Measurements from ENCODE around the gene HPSE.

HPSE gene

DNA sequence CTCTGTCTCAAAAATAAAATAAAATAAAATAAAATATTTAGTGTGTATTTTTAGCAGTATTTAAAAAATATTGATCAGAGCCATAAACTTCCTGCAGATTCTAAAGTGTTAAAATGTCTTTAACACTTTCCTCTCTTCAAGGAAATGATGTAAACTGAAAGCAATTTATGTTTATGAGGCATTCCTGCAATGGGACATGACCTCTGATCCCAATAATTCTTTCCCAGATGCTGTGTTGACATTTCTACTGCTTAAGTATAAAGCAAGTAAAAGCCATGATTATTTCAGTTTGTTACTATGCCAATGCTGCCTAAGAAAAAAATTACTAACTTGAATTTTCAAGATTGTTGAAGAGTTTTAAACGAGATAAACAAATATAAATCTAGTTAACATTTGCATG lies 79.1 kb downstream of the HPSE start:
- H3K4me3 ChIP-seq (ENCODE audit: low read length in 2 of 2) = no peak overlapping the region
- H3K27me3 ChIP-seq (ENCODE audit: control insufficient read depth in 2 of 2, insufficient read depth in 2 of 2, low read length in 2 of 2) = no peaks in the 10 kb centered on the region
- H3K9ac ChIP-seq (ENCODE audit: low read depth in 1 of 2, low read length in 2 of 2) = no peak overlapping the region
- peaks cover 12 to 29% of the 10 kb centered on the region in 2 donors for H3K4me1 ChIP-seq (ENCODE audit: control insufficient read depth in 2 of 2, insufficient read depth in 2 of 2, low read length in 2 of 2)
- no peak overlapping the region for H3K27ac ChIP-seq (ENCODE audit: low read depth in 2 of 2, low read length in 2 of 2)
- H3K36me3 ChIP-seq (ENCODE audit: control insufficient read depth in 2 of 2, insufficient read depth in 2 of 2, low read length in 2 of 2) = no peaks in the 10 kb centered on the region
- no peaks in the 10 kb centered on the region for H3K9me3 ChIP-seq (ENCODE audit: control insufficient read depth in 2 of 2, low read length in 2 of 2)

DNA sequence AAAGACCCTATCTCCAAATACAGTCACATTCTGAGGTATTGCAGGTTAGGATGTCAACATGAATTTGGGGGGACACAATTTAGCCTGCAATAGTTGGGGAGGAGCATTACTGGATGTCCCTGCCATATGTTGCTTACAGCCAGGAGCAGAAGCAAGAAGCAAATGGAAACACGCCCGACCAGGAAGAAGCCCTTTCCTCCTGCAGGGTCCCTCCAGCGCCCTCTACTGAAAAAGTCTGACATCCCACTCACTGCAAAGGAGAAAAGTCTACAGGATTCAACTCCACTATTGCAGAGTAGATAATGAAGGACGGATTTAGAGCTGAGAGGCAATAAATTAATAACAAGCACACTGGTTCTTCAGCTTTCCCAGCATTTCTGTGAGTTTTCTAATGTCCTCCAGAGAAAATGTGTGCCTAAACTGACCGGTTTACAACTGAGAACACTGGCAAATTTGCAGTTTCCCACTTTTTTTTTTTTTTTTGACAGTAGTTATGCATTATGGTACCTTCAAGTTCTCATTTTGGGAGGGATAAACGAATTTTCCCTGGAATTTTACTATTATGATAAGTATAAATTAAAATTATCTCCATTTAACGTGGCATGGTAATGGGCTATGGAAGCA lies 81.8 kb downstream of the HPSE start:
- H3K27me3 ChIP-seq (ENCODE audit: control insufficient read depth in 2 of 2, insufficient read depth in 2 of 2, low read length in 2 of 2) = no peaks in the 10 kb centered on the region
- H3K4me1 ChIP-seq (ENCODE audit: control insufficient read depth in 2 of 2, insufficient read depth in 2 of 2, low read length in 2 of 2) = peaks cover 20 to 29% of the 10 kb centered on the region in 2 donors
- H3K27ac ChIP-seq (ENCODE audit: low read depth in 2 of 2, low read length in 2 of 2) = peak overlapping the region; percentile 29 to 57

DNA sequence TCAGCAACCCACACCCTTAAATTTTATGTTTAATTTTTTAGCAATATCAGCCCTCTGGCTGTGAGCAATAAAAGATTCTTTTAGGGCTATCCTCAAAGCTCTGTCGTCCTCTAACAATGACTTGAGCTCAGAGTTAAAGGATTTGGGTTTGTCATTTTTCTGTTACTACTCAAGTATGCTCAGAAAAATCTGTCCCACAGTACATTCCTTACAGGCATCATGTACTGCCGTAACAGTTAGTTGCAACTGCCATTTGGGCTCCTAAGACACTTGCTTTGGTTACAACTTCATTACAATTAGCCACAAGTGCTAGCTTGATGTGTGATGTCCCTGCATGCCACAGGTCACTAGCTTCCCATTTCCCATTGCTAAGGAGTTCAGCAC lies 83.2 kb downstream of the HPSE start:
- no peak overlapping the region for H3K9ac ChIP-seq (ENCODE audit: low read depth in 1 of 2, low read length in 2 of 2)
- H3K4me3 ChIP-seq (ENCODE audit: low read length in 2 of 2) = no peak overlapping the region
- peaks cover 23 to 33% of the 10 kb centered on the region in 2 donors for H3K4me1 ChIP-seq (ENCODE audit: control insufficient read depth in 2 of 2, insufficient read depth in 2 of 2, low read length in 2 of 2)
- H3K27me3 ChIP-seq (ENCODE audit: control insufficient read depth in 2 of 2, insufficient read depth in 2 of 2, low read length in 2 of 2) = no peaks in the 10 kb centered on the region
- no peaks in the 10 kb centered on the region for H3K9me3 ChIP-seq (ENCODE audit: control insufficient read depth in 2 of 2, low read length in 2 of 2)
- no peak overlapping the region for H3K27ac ChIP-seq (ENCODE audit: low read depth in 2 of 2, low read length in 2 of 2)
- H3K36me3 ChIP-seq (ENCODE audit: control insufficient read depth in 2 of 2, insufficient read depth in 2 of 2, low read length in 2 of 2) = no peaks in the 10 kb centered on the region

More for the DNA sequence above, 81.8 kb downstream of the HPSE start:
- Histone ChIP-seq H3K36me3 (ENCODE audit: control insufficient read depth in 2 of 2, insufficient read depth in 2 of 2, low read length in 2 of 2) (no peaks in the 10 kb centered on the region), H3K4me3 (ENCODE audit: low read length in 2 of 2) (no peak overlapping the region), H3K9me3 (ENCODE audit: control insufficient read depth in 2 of 2, low read length in 2 of 2) (no peaks in the 10 kb centered on the region), H3K9ac (ENCODE audit: low read depth in 1 of 2, low read length in 2 of 2) (peak overlapping the region in 1 of 2 donors; percentile 36)

DNA sequence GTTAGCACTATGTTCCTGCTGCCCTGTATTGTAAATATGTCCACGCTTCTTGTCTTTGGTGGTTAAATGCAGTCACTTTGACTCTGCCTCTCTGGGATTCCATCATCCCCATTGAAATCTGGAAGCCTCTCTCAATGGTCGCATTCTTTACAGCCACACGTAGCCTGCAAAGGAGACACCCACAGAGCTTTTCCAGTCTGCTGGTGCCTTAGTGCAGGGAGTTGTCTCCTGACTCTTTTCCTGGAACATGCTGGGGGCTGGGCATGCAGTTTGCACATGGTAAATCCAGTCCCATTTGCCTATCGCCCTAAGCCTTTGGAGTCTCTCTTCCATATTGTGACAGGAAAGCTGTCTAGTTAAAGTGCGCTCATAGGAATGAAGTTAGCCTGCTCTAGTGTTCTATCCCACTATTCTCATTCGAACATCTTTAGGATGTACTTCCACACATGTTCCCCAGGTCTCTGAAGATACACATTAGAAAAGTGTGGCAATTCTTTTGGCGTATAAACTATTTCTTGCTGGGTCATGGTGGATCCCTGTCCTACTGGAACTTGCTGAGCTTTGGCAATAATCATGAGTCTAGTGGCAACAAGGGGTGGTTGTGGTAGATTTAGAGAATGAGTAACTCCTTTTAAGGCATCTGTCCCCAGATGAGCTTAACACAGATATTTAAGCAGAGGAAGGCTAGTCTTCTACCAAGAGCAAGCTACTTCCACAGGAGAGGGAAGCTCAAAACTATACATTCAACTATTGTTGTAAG lies 83.8 kb downstream of the HPSE start:
- no peaks in the 10 kb centered on the region for H3K36me3 ChIP-seq (ENCODE audit: control insufficient read depth in 2 of 2, insufficient read depth in 2 of 2, low read length in 2 of 2)
- no peaks in the 10 kb centered on the region for H3K27me3 ChIP-seq (ENCODE audit: control insufficient read depth in 2 of 2, insufficient read depth in 2 of 2, low read length in 2 of 2)
- H3K9me3 ChIP-seq (ENCODE audit: control insufficient read depth in 2 of 2, low read length in 2 of 2) = no peaks in the 10 kb centered on the region
- peaks cover 20 to 27% of the 10 kb centered on the region in 2 donors for H3K4me1 ChIP-seq (ENCODE audit: control insufficient read depth in 2 of 2, insufficient read depth in 2 of 2, low read length in 2 of 2)
- no peak overlapping the region for H3K4me3 ChIP-seq (ENCODE audit: low read length in 2 of 2)
- peak overlapping the region in 1 of 2 donors; percentile 34 for H3K27ac ChIP-seq (ENCODE audit: low read depth in 2 of 2, low read length in 2 of 2)
- H3K9ac ChIP-seq (ENCODE audit: low read depth in 1 of 2, low read length in 2 of 2) = no peak overlapping the region

DNA sequence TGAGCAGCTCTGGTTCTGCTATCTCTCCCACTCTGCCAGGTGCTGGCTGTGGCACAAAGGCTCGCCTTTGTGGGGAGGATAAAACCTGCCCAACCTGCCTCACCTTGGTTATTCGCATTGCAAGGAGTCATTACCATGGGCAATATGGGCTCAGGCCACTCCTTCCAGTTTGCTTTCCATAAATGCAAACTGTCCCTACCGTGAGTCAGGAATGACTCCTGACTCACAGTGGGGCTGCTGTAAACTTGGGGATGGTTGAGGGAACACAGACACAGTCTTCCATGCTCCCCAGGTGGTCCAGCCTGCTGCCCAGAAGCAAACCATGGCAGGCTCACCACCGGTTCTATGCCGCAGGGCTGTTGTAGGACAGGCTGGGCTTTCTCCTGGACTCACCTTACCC lies 86.2 kb downstream of the HPSE start:
- Histone ChIP-seq H3K36me3 (ENCODE audit: control insufficient read depth in 2 of 2, insufficient read depth in 2 of 2, low read length in 2 of 2) (no peaks in the 10 kb centered on the region), H3K9me3 (ENCODE audit: control insufficient read depth in 2 of 2, low read length in 2 of 2) (no peaks in the 10 kb centered on the region), H3K4me3 (ENCODE audit: low read length in 2 of 2) (no peak overlapping the region), H3K4me1 (ENCODE audit: control insufficient read depth in 2 of 2, insufficient read depth in 2 of 2, low read length in 2 of 2) (peaks cover 18 to 27% of the 10 kb centered on the region in 2 donors), H3K9ac (ENCODE audit: low read depth in 1 of 2, low read length in 2 of 2) (peak overlapping the region; percentile 27 to 48), H3K27ac (ENCODE audit: low read depth in 2 of 2, low read length in 2 of 2) (peak overlapping the region; percentile 83 to 88), H3K27me3 (ENCODE audit: control insufficient read depth in 2 of 2, insufficient read depth in 2 of 2, low read length in 2 of 2) (no peaks in the 10 kb centered on the region)

- Histone ChIP-seq H3K27me3 (ENCODE audit: control insufficient read depth in 2 of 2, insufficient read depth in 2 of 2, low read length in 2 of 2) (no peaks in the 10 kb centered on the region), H3K9me3 (ENCODE audit: control insufficient read depth in 2 of 2, low read length in 2 of 2) (no peaks in the 10 kb centered on the region), H3K9ac (ENCODE audit: low read depth in 1 of 2, low read length in 2 of 2) (peak overlapping the region; percentile 27 to 48), H3K4me1 (ENCODE audit: control insufficient read depth in 2 of 2, insufficient read depth in 2 of 2, low read length in 2 of 2) (peaks cover 18 to 26% of the 10 kb centered on the region in 2 donors), H3K4me3 (ENCODE audit: low read length in 2 of 2) (peak overlapping the region in 1 of 2 donors; percentile 9), H3K27ac (ENCODE audit: low read depth in 2 of 2, low read length in 2 of 2) (peak overlapping the region; percentile 83 to 88), H3K36me3 (ENCODE audit: control insufficient read depth in 2 of 2, insufficient read depth in 2 of 2, low read length in 2 of 2) (no peaks in the 10 kb centered on the region)
These were observed 87.0 kb downstream of the HPSE start for GRCh38 chr4:83247415-83248357.
